Endodermal cell (in vitro differentiated cells): Measurements from ENCODE around the gene SLC6A18. TPM values are rescaled to one million over a fixed set of nuclear protein-coding genes. Genes with fewer than 3 reads are reported as not detected.

Source experiments
- DNase-seq: peaks from one replicate; pipeline ENCODE4 v3.0.0-alpha.2; 2017
- H3K27ac ChIP-seq: 2 replicates; pipeline ENCODE4 v1.5.1; 2013; ENCODE audit warnings: mild to moderate bottlenecking, low read depth, low read length, moderate library complexity
- H3K27me3 ChIP-seq: 2 replicates; pipeline ENCODE4 v1.6.1; 2013; ENCODE audit warnings: mild to moderate bottlenecking, low read length, moderate library complexity; ENCODE audit not compliant: insufficient read depth, control insufficient read depth, poor library complexity, severe bottlenecking
- H3K36me3 ChIP-seq: 2 replicates; pipeline ENCODE4 v1.7.0; 2013; ENCODE audit warnings: mild to moderate bottlenecking, low read length, moderate library complexity; ENCODE audit not compliant: control insufficient read depth, insufficient read depth
- H3K4me1 ChIP-seq: one replicate; pipeline ENCODE4 v1.7.0; 2013; ENCODE audit warnings: low read length; ENCODE audit not compliant: control insufficient read depth, insufficient read depth
- H3K4me3 ChIP-seq: 2 replicates; pipeline ENCODE4 v1.5.1; 2013; ENCODE audit warnings: mild to moderate bottlenecking, low read length, moderate library complexity
- H3K9ac ChIP-seq: 2 replicates; pipeline ENCODE4 v1.6.1; 2013; ENCODE audit warnings: mild to moderate bottlenecking, low read length, moderate library complexity; ENCODE audit not compliant: poor library complexity, severe bottlenecking; ENCODE audit errors: extremely low read depth
- H3K9me3 ChIP-seq: 2 replicates; pipeline ENCODE4 v1.6.1; 2013; ENCODE audit warnings: mild to moderate bottlenecking, low read length, moderate library complexity; ENCODE audit not compliant: control insufficient read depth
- H3K27ac Mint-ChIP-seq: 2 replicates; pipeline ENCODE4 v1.8.0; 2020; ENCODE audit warnings: mixed read lengths
- H3K27me3 Mint-ChIP-seq: 2 replicates; pipeline ENCODE4 v1.8.0; 2021; ENCODE audit warnings: mild to moderate bottlenecking, mixed read lengths; ENCODE audit not compliant: insufficient read depth
- H3K36me3 Mint-ChIP-seq: 2 replicates; pipeline ENCODE4 v1.8.0; 2020; ENCODE audit warnings: low read depth, mixed read lengths
- H3K4me1 Mint-ChIP-seq: 2 replicates; pipeline ENCODE4 v1.8.0; 2020; ENCODE audit warnings: mixed read lengths
- H3K4me3 Mint-ChIP-seq: 2 replicates; pipeline ENCODE4 v1.8.0; 2020; ENCODE audit warnings: mild to moderate bottlenecking, moderate library complexity, mixed read lengths
- H3K9me3 Mint-ChIP-seq: 2 replicates; pipeline ENCODE4 v1.8.0; 2020; ENCODE audit warnings: mild to moderate bottlenecking, mixed read lengths
- WGBS, 2 experiments: methylation state at CpG; one replicate each; pipeline versions ENCODE4 v1.1.5 to v1.1.7; 2013; ENCODE audit warnings: missing lambda C conversion rate in 2 of 2, mixed read lengths in 1 of 2; ENCODE audit not compliant: insufficient coverage in 1 of 2, insufficient read length in 1 of 2; 5-methylcytosine and 5-hydroxymethylcytosine counted together
- total RNA-seq, 2 donors: library from RNA; stranded (reverse); fragmentation: NEBNext Ultra II Directional in 1 of 2; extraction: Animal tissue kit (Norgen Biotek cat#: 25700) in 1 of 2; gene quantifications; 2 replicates in 1 of 2; 3 replicates in 1 of 2; pipeline ENCODE4 v1.2.1, GENCODE V29; 2021
- TF ChIP-seq, protein P1 (sequence below): fragments of 200-600 bp; sonication (generic); conservative IDR thresholded peaks from 2 replicates; pipeline ENCODE4 v1.5.0; 2021; ENCODE audit warnings: antibody characterized with exemption, mild to moderate bottlenecking

SLC6A18 gene
- total RNA-seq, 2 donors from 2014 or later = not detected

DNA sequence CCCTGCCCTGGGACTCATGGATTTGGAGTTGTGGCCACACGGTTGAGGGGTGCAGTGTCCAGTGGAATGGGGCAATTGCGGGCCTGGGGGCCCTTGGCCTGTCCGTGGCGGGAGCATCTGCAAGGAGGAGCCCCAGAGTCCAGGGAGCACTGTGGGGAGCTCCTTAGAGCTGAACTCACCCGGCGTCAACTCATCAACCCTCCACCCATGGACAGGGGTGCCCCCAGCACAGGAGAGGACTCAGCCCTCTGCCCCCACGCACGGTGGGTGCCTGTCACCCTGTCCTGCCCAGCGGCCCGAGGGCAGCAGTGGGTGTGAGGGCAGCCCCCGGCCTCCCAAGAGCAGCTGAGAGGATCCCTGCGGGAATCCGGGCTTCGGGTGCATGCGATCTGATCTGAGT lies 550 bp upstream of the SLC6A18 start:
- Histone ChIP-seq H3K36me3 (no peaks in the 10 kb centered on the region), H3K9me3 (no peaks in the 10 kb centered on the region), H3K4me3 (no peak overlapping the region), H3K27me3 (no peaks in the 10 kb centered on the region), H3K27ac (no peak overlapping the region), H3K9ac (no peak overlapping the region), H3K4me1 (no peaks in the 10 kb centered on the region)
- no peaks in the 10 kb centered on the region for H3K9me3 Mint-ChIP-seq
- H3K27me3 Mint-ChIP-seq = no peaks in the 10 kb centered on the region
- no peaks in the 10 kb centered on the region for H3K36me3 Mint-ChIP-seq
- H3K4me1 Mint-ChIP-seq = no peaks in the 10 kb centered on the region
- H3K4me3 Mint-ChIP-seq = no peak overlapping the region
- H3K27ac Mint-ChIP-seq = no peak overlapping the region
- TF ChIP-seq, protein P1, sequence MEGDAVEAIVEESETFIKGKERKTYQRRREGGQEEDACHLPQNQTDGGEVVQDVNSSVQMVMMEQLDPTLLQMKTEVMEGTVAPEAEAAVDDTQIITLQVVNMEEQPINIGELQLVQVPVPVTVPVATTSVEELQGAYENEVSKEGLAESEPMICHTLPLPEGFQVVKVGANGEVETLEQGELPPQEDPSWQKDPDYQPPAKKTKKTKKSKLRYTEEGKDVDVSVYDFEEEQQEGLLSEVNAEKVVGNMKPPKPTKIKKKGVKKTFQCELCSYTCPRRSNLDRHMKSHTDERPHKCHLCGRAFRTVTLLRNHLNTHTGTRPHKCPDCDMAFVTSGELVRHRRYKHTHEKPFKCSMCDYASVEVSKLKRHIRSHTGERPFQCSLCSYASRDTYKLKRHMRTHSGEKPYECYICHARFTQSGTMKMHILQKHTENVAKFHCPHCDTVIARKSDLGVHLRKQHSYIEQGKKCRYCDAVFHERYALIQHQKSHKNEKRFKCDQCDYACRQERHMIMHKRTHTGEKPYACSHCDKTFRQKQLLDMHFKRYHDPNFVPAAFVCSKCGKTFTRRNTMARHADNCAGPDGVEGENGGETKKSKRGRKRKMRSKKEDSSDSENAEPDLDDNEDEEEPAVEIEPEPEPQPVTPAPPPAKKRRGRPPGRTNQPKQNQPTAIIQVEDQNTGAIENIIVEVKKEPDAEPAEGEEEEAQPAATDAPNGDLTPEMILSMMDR = no peak
- WGBS, 2 experiments = 92 to 93% methylated on average over 7 to 15 of the region's 15 CpGs
- no peak for DNase-seq

DNA sequence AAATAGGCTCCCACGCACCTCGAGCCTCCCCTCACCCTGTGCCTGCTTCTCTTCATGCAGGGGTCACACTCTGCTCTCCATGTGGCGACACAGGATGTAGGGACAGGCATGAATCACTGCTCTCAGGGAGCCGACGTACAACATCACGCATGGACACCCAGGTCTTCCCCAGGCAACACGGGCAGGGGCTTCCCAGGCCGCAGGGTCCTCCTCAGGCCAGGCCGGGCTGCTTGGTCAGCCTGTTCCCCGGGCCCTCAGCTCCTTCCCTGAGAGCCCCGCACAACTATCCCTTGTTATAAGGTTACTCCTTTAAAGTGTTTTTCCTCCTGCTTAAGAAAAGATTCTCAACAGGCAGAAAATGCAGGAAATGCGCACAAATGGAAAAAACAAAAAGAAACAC lies 1.1 kb downstream of the SLC6A18 start:
- H3K27me3 Mint-ChIP-seq = no peaks in the 10 kb centered on the region
- DNase-seq = no peak
- H3K27ac Mint-ChIP-seq = no peak overlapping the region
- no peaks in the 10 kb centered on the region for H3K9me3 Mint-ChIP-seq
- H3K27me3 ChIP-seq = no peaks in the 10 kb centered on the region
- 85 to 88% methylated on average over 9 to 12 of the region's 12 CpGs for WGBS, 2 experiments
- H3K9ac ChIP-seq = no peak overlapping the region
- H3K4me3 ChIP-seq = no peak overlapping the region
- TF ChIP-seq, protein P1 = no peak
- H3K4me1 ChIP-seq = no peaks in the 10 kb centered on the region
- no peaks in the 10 kb centered on the region for H3K4me1 Mint-ChIP-seq
- H3K27ac ChIP-seq = no peak overlapping the region
- H3K4me3 Mint-ChIP-seq = no peak overlapping the region
- H3K9me3 ChIP-seq = no peaks in the 10 kb centered on the region
- no peaks in the 10 kb centered on the region for H3K36me3 Mint-ChIP-seq
- no peaks in the 10 kb centered on the region for H3K36me3 ChIP-seq

DNA sequence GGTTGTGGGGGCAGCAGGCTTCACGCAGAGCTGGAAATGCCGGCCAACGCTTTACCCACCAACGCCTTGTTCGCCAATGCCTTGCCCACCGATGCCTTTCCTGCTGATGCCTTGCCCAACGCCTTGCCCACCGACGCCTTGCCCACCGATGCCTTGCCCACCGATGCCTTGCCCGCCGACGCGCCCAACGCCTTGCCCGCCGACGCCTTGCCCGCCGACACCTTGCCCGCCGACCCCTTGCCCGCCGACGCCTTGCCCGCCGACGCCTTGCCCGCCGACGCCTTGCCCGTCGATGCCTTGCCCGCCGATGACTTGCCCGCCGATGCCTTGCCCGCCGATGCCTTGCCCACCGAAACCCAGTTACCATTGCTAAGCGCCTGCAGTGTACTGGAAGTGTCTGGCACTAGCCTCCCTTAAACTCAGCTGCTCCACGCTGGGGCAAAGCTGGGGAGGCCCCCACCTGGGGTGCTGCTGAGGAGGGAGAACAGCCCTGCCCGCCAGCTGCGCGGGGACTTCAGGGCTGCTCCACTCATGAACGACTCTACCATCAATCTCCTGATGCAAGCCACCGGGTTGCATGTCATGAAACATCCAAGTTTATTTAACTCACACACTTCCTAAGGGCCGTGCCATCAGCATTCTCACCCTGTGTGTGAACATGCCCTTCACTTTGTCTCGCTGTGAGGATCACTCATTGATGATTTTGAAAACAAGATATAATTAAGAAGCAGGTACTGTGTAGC lies 1.8 kb downstream of the SLC6A18 start:
- WGBS, 2 experiments = 84 to 86% methylated on average over 19 to 50 of the region's 50 CpGs
- DNase-seq = no peak
- no peaks in the 10 kb centered on the region for H3K27me3 Mint-ChIP-seq

More for the DNA sequence above, 1.8 kb downstream of the SLC6A18 start:
- no peaks in the 10 kb centered on the region for H3K9me3 ChIP-seq
- H3K4me1 Mint-ChIP-seq = no peaks in the 10 kb centered on the region
- TF ChIP-seq, protein P1 = no peak
- H3K27ac Mint-ChIP-seq = no peak overlapping the region
- H3K36me3 ChIP-seq = no peaks in the 10 kb centered on the region
- H3K9me3 Mint-ChIP-seq = no peaks in the 10 kb centered on the region
- no peaks in the 10 kb centered on the region for H3K36me3 Mint-ChIP-seq
- H3K27ac ChIP-seq = no peak overlapping the region
- H3K4me3 Mint-ChIP-seq = no peak overlapping the region
- no peaks in the 10 kb centered on the region for H3K4me1 ChIP-seq
- no peaks in the 10 kb centered on the region for H3K27me3 ChIP-seq
- no peak overlapping the region for H3K4me3 ChIP-seq
- no peak overlapping the region for H3K9ac ChIP-seq
